ENCODE measurements around the gene ITGB2.
A peak's percentile ranks its signal among the peaks of the same experiment; 100 is the strongest.
"Not testable (repeated sequence)": the region's sequence is repeated elsewhere in the genome, so short reads cannot be mapped to it uniquely, and the experiment has no call there.

The ITGB2 gene

DNA sequence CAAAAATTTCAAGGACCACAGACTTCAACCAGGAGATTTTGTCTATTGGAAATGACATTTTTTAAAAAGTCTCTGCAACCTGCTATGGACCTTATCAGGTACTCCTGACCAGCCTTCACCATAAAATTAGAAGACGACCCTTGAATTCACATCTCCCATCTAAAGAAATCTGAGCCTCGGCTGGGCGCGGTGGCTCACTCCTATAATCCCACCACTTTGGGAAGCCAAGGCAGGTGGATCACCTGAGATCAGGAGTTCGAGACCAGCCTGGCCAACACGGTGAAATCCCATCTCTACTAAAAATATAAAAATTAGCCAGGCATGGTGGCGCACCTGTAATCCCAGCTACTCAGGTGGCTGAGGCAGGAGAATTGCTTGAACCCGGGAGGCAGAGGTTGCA is 41.5 kb downstream of the ITGB2 start:
- not testable (repeated sequence) for DNase-seq

DNA sequence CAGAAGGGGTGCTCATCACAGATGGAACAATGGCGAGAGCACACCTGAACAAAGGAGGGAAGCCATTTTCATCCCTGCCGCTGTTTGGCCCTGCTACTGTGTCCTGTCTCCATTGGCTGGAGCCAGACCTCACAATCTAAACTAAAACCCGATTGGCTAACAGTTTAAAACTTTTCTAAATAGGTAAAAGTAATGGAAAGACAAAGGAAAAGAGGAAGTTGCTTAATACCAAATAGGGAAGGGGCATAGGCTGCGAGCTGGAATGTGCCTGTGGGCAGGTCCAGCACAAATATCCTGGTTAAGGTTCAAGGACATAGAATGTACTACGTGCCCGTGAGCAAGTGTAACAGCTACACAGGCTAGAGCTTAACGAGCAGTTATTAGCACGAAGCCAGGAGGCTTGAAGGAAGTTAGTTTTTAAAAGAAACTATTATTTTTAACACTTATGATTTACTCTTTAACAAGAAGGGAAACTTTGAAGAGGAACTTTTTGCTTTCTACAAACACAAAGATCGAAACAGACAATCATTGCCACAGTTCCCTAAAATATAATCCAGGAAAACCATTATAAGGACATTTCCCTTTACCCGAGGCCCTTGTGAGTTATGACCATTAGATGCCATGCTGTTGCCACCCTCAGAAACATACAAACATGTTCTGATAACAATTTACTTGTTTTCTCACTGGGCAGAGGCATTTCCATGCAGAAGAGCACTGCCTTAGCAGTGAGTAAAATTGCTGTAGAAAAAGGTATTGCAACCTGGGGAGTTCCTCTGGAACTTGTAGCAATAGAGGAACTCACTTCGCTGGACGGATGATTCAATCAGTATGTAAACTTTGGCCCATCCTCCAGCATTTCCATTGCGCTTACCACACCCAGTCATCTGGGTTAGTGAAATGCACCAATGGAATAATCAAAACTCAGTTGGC is 42.4 kb downstream of the ITGB2 start:
- no peak for DNase-seq

DNA sequence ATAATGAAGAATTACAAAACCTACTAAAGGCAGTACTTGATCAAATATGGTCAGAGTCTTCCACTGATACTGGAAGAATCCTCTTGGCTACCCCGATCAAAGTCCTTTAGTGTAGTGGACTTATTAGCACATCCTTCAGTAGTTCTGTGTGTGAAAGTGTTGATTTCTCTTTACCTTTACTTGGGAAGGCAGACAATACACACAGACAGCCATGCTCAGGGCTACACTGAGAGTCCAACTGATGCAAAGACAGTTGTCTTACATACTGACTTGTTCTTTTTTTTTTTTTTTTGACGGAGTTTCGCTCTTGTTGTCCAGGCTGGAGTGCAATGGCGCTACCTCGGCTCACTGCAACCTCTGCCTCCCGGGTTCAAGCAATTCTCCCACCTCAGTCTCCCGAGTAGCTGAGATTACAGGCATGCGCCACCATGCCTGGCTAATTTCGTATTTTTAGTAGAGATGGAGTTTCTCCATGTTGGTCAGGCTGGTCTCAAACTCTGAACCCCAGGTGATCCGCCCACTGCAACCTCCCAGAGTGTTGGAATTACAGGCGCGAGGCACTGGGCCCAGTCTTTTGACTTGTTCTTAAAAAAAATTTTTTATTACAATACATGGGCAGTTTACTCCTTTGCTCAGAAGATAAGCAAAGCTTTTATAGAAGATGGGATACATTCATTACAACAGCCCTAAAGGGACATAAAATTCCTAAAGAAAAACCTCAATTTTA is 43.7 kb downstream of the ITGB2 start:
- DNase-seq = no peak

DNA sequence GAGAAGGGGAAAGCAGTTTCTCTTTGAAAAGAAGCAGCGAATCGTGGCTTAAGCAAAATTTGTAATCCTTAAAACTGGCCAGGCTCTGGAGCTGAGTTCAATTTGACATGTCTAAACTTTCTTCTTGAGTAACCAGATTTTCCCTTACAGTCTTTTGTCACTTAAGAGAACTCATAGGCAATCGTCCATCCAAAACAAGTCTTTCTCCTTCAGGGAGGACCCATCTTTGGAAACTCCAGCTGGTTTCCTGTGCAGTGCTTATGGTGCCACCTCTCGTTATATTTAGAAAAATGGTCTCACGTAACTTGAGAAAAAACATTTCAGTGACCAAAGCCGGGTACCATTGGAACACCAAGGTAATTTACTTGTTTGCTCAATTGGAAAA is 45.4 kb downstream of the ITGB2 start:
- DNase-seq = no peak

DNA sequence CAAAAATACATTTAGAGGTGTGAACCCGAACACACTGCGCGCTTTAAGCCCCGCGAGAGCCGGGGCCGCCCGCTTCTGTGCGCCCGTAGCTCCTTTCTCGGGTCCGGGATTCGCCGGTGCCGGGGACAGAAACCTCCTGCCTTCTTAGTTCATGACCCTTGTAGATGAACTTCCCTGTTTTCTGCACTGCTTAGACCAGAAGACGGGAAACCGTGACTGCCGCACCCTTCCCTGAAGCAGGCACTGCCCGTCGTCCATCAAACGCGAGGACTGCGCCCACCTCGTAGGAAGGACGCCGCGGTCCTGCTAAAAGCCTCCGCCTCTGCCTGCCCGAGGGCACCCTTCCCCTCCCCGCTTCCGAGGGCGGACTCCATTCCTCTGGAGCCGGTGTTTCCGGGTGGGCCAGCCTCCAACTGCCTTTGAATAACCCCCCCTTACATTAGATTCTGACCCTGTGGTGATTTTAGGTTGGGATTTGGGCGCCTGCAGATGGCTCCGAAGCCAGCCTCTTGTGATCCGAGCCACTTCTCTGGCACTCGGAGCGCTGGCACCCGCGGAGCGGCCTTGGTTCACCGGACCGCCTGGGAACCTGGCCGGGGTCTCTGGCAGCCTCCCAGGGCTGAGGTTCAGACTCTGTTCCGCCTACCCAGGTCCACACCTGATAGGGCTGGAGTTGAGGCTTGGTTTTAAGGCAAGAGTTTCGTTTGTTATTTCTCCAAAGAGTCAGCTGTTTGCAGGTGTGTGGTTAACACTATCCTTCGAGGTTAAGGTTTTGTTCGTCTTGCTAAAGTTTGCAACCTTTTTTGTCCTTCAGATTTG is 46.0 kb downstream of the ITGB2 start:
- peak; percentile 64 to 65 for DNase-seq

GRCh38 chr21:44874240-44874496 is 46.5 kb downstream of the ITGB2 start:
- no peak for DNase-seq

DNA sequence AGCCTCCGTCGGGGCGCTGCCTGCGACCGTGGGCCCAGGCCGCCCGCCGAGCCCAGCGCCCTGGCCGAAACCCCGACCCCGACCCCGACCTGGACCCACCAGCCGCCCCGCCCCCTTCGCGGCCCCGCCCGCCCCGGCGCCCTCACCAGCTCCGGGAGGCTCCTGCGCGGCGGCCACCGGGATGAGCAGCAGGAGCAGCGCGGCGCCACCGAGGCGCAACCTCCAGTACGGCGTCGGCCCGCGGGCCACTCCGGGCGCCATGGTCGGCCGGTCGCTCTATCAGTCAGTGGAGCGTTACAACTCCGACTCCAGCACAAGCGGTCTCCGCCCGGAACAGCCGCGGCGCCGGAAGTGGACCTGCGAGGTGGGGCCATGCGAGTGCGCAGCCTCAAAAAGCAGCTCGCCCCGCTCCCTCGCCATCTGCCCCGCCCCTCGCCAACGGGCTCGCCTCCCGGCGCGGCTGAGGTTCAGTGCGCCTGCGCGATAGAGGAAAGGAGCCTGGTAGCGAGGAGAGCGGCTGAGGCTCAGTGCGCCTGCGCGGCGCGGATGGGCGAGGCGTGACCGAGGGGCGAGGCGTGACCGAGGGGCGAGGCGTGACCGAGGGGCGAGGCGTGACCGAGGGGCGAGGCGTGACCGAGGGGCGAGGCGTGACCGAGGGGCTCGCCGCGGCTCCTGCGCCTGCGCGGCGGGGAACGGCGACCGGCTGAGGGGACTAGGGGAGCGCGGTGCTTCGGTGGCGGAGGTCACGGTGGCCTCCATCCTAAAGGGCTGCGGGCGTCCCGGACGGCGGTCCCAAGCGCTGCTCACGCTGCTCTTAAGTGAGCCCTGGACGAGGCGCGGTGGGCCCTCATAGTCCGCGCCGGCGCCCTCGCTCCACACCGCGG is 47.1 kb downstream of the ITGB2 start, which contains the start of gene PTTG1IP:
Gene PTTG1IP, minus strand, starts transcription at position 335 of the 884 bp plus-strand sequence. Its CDS starts 74 bp downstream, at position 261.
- DNase-seq = peak; percentile 100

DNA sequence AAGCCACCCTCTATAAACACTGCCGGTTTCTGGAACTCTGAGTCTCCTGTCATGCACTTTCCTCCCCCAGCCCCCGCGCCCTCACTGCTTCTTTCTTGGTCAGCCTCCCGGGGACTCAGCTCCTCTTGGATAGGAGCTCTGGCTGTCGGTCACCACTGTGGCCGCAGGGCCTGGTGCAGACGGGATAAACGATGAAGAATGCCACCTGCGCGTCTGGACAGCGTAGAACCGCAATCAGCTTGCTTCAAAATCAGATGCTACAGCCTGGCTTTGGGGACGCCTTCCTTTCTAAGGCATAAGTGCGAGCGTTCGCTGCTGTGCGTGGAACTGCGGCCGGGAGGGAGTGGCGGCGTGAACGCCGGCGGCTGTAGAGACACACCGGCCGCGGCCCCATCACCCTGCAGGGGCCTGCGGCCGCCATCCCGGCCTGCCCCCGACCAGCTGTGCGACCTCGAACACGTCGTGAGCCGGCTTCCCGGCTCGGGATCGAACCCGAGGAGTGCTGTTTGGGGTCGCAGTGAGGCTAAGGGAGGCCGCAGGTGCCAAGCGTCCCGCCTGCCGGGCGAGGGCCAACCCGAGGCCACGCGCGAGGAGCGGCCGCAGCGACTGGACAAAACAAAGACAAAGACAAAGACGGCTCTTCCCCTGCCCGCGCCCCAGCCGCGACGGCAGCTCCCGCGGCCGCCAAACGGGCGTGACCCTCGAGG is 47.9 kb downstream of the ITGB2 start:
- DNase-seq = no peak

- DNase-seq = no peak
Observed at GRCh38 chr21:44872323-44872648, 48.4 kb downstream of the ITGB2 start.

DNA sequence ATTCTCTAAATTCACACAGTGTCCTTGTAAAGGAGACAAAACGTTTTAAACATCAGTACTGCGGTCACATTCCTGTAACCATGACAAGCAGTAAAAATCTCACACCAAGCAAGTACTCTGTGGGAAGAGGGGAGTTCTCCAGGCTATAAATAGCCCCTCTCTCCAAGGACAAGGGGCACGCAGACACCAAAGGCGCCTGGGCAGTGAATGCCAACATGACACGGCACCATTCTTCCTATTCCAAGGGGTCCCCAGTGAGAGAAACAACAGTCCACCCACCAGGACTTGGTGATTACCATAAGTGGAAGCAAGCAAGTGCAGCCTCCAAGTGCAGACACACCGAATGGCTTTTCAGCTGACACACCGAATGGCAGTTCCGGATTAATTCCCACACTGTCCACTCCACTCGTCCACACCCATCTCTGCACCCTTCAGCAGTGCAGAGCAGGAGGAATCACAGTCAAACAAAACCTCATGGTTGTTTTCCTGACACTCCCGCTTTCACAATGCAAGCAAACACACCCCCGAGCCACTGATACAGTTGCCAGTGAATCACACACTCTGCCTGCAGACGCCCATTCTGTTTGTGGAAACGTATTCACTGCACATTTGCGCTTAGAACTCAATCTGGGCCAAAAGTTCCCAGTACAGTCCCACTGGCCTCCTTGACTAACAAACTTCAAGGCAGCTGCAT is 49.0 kb downstream of the ITGB2 start:
- DNase-seq = no peak

- DNase-seq = no peak
Observed at GRCh38 chr21:44870748-44871495, 49.8 kb downstream of the ITGB2 start.

DNA sequence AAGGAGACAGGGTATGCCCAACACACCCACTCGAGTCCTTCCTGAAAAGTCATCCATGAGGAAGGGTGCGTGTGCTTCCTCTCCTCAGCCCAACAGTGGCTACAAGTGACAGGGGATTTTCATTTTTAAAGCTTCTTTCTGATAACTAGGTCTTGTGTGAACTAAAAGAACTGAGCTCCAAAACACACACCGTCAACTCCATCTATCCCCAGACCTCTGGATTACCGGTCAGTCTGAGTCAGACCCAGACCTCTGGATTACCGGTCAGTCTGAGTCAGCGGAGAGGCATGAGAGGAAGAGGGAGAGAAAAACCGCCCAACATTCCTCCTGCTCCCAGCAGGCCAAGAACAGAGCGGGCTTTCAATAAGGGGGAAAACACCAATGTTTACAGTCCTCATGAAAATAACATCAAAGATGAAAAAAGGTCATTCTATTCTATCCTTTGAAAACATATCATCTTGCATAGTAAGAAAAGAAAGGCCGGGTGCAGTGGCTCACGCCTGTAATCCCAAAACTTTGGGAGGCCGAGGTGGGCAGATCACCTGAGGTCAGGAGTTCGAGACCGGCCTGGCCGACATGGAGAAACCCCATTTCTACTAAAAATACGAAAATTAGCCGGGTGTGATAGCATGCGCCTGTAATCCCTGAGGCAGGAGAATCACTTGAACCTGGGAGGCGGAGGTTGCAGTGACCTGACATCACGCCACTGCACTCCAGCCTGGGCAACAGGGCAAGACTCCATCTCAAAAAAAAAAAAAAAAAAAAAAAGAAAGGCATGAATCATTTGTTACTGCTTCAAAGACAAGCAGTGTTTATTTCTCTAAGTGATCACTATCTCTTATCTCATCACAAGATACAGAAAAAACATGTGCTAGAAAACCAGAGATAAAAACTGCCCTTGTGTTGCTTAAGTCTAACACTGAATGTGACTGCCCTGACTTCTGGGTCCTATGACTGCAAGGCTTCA is 50.6 kb downstream of the ITGB2 start:
- no peak for DNase-seq

DNA sequence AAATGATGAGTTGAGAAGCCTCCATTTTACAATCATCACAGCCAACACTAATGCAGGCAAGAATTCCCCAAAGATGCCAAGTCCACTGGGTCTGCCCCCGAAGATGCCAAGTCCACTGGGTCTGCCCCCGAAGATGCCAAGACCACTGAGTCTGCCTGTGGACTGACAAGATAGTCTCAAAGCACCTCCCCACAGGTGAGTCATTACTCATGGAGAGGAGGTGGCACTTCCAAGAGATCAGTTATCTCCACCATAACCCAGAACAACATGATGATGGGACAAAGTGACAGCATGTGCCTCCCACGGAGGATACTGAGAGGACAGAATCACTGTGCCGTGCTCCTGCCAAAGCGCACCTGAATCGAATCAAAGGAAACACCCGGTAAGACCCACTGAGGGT is 52.0 kb downstream of the ITGB2 start:
- DNase-seq = peak; percentile 52

DNA sequence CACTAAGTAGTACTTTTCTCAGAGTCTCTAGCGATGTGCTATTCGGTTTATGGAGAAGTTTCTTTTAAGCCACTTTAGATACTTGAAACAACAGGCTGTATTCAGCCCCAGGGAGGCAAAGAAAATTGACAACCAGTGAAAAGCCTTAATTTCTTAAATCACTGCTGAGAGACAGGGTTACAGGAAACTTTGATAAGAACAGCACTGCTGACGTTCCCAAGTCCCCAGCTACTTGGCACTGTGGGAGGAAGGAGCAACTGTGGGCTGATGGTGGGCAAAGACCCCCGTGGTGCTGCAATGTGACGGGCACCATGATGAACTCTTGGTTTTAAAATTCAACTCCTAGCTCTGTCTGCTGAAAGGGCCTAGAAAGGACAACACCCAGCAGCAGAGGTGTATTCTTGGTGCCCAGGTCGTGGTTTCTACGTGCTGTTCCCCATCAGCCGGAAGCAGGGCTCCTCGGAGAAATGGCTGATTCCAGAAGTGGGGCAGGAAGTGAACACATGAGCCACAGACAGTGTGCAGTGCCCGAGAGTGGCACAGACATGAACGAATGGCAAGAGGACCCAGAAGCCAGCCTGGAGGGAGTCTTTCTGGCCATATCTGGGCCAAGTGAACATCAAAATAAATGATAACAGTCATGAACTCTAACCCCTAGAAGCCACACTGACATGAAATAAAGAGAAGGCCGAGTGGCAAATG is 52.5 kb downstream of the ITGB2 start:
- DNase-seq = peak; percentile 64 to 66

- DNase-seq = no peak
Observed at GRCh38 chr21:44867464-44867863, 53.2 kb downstream of the ITGB2 start.

DNA sequence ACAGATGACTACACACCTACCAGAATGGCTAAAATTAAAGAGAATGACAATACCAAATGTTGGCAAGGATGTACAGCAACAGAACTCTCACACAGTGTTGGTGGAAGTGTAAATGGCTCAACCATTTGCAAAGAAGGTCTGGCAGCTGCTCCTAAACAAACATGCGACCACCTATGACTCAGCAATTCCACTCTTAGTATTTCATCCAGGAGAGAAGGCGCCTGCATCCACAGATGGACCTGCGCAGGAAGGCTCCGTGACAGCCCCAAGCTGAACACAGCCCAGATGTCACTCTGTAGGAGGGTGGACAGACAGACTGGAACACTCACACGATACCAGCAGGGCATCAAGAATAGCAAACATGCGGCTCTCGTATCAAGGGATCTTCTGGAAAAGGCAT is 53.9 kb downstream of the ITGB2 start:
- DNase-seq = no peak

DNA sequence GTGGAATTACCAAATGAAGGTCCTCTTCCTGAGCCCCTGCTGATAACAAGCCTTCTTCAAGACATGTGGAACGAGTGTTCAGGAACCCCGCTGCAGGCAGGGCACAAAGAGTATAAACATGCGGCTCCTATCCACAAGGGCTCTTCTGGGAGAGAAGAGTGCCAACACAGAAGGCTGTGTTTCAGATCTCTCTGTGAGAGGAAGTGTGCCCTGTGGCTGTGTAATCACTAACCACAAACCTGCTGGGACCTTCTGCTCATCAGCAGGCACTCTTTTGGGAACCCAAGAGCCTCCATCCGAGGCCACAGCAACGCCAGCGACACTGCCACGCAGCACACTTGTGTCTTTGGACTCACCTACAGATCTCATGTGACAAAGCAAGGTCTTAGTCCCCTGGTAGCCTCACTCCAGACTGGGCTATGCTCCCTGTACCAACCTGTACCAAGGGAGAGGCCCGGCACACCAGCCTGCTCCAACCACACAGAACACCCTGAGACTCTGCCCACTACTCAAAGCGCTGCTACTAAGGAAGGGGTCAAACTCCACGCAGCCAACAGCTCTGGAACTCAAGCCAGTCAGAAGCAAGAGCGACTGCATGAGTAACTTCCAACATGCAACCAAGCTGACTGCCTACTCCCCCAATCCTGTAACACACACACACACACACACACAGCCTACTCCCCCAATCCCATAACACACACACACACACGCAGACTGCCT is 55.0 kb downstream of the ITGB2 start:
- peak in 1 of 2 experiments; percentile 51 for DNase-seq
